GM23248 (cell line): Measurements from ENCODE around the gene ADAMTSL1.

ENCODE experiments used
- EZH2 ChIP-seq: fragments of 200-600 bp; sonication (generic); IDR thresholded peaks from 2 replicates; pipeline ENCODE4 v1.6.1; 2018; ENCODE audit warnings: antibody characterized with exemption, mild to moderate bottlenecking; ENCODE audit not compliant: insufficient read depth, poor library complexity, severe bottlenecking
- EZH2phosphoT487 ChIP-seq: fragments of 200-600 bp; sonication (generic); IDR thresholded peaks from 2 replicates; pipeline ENCODE4 v1.6.1; 2018; ENCODE audit warnings: antibody characterized with exemption, moderate library complexity, mild to moderate bottlenecking, low read depth; ENCODE audit not compliant: insufficient read depth

DNA sequence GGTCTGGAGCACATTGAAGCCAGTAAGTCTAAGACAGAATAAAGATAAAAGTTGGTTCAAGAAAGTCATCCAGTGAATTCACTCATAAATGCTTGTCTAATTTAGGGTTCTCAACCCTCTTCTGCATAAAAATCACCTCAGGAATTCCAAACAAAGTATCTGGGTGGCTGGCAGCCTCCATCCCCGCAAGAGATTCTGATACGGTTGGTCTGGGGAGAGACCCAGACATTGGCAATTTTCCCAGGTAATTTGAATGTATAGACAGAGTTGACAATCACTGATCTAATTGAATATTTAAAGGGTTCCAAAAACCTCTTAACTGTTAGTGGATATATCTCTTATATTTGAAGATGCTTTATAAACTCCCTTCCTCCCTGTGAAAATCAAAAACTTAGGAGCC is 14.9 kb downstream of the ADAMTSL1 start:
- TF ChIP-seq EZH2 (no peak), EZH2phosphoT487 (no peak)
